T follicular helper cell (primary cell): ENCODE results near the gene NUP50.

Experiments used
- DNase-seq: peaks from one replicate; pipeline ENCODE4 v3.0.0-alpha.2; 2020; ENCODE audit warnings: low read depth

Gene NUP50

GRCh38 chr22:45210577-45210976, 46.9 kb downstream of the NUP50 start:
- no peak for DNase-seq

- DNase-seq, result no peak
Measured at GRCh38 chr22:45210991-45211390, 47.3 kb downstream of the NUP50 start.

GRCh38 chr22:45211435-45211834, 47.7 kb downstream of the NUP50 start:
- DNase-seq, result no peak

GRCh38 chr22:45211848-45212247, 48.1 kb downstream of the NUP50 start:
- DNase-seq, result no peak

GRCh38 chr22:45212306-45212709, 48.6 kb downstream of the NUP50 start:
- DNase-seq, result no peak

GRCh38 chr22:45212992-45213751, 49.4 kb downstream of the NUP50 start:
- no peak for DNase-seq

- DNase-seq, result no peak
Measured at GRCh38 chr22:45216133-45217003, 52.6 kb downstream of the NUP50 start.

- no peak for DNase-seq
Measured at GRCh38 chr22:45217345-45217744, 53.6 kb downstream of the NUP50 start.

- DNase-seq, result no peak
Measured at GRCh38 chr22:45217806-45218205, 54.1 kb downstream of the NUP50 start.

- no peak for DNase-seq
Measured at GRCh38 chr22:45218976-45219375, 55.3 kb downstream of the NUP50 start.

GRCh38 chr22:45221201-45221600, 57.5 kb downstream of the NUP50 start:
- no peak for DNase-seq

GRCh38 chr22:45223304-45224117, 59.8 kb downstream of the NUP50 start:
- no peak for DNase-seq

GRCh38 chr22:45224331-45224730, 60.6 kb downstream of the NUP50 start:
- no peak for DNase-seq

GRCh38 chr22:45224988-45225731, 61.4 kb downstream of the NUP50 start:
- no peak for DNase-seq

GRCh38 chr22:45225732-45226502, 62.2 kb downstream of the NUP50 start:
- DNase-seq, result no peak

GRCh38 chr22:45226503-45227186, 62.9 kb downstream of the NUP50 start:
- no peak for DNase-seq

- DNase-seq, result no peak
Measured at GRCh38 chr22:45227645-45228400, 64.1 kb downstream of the NUP50 start.

GRCh38 chr22:45228401-45228754, 64.7 kb downstream of the NUP50 start:
- DNase-seq, result no peak

- DNase-seq, result no peak
Measured at GRCh38 chr22:45229181-45229580, 65.5 kb downstream of the NUP50 start.
